ENCODE measurements around the gene ELP2.

DNA sequence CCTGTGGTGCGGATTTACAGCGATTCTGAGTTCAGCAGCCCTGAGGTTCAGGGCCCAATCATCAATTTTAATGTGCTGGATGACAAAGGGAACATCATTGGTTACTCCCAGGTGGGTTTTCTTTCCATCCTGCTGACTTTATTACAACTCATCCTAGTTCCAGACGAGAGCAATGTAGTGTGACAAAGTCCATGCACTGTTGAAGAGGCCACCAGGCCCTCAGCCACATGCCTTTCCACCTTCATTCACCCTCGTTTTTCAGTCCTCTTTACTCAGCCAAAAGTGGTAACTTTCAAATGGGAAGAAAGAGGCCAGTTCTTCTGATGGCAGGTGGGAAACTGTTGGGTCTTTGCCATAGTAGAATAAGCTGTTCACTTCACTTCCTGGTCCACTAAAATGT lies 75.5 kb downstream of the ELP2 start:
- no peak for TF ChIP-seq CTCF (IDR thresholded peaks at IDR 0.05)
- no peak for TF ChIP-seq POLR2A (IDR thresholded peaks at IDR 0.05)

Measured in adrenal gland (tissue), 5 donors.